Panc1 (cell line): Measurements from ENCODE around the gene TNFRSF17.

Source experiments
- CTCF ChIP-seq: fragments of 450-650 bp; IDR thresholded peaks from 2 replicates; pipeline ENCODE4 v1.5.1; 2017; ENCODE audit warnings: mild to moderate bottlenecking
- POLR2AphosphoS5 ChIP-seq: IDR thresholded peaks from 2 replicates; pipeline ENCODE4 v1.6.1; 2012; ENCODE audit warnings: mild to moderate bottlenecking, low read depth, low read length, moderate library complexity
- REST ChIP-seq, 2 experiments: IDR thresholded peaks; 2 replicates each; pipeline ENCODE4 v1.6.1; 2011 to 2012; ENCODE audit warnings: low read depth in 2 of 2, control low read depth in 1 of 2, low read length in 1 of 2, mild to moderate bottlenecking in 1 of 2, moderate library complexity in 1 of 2; ENCODE audit not compliant: insufficient read depth in 1 of 2
- TCF7L2 ChIP-seq: IDR thresholded peaks from 2 replicates; pipeline ENCODE4 v1.6.1; 2011; ENCODE audit warnings: mild to moderate bottlenecking, low read depth, low read length, inconsistent platforms

GRCh38 chr16:11963706-11964105, 1.3 kb upstream of the TNFRSF17 start:
- TF ChIP-seq CTCF (no peak), TCF7L2 (no peak), POLR2AphosphoS5 (no peak), REST (IDR thresholded peaks at IDR 0.05; ENCODE audit: insufficient read depth in 1 of 2, low read depth in 2 of 2, low read length in 1 of 2) (no peak)
